Suprapubic skin (tissue), 4 donors: ENCODE measurements around the gene HK3. TPM values are rescaled to one million over a fixed set of nuclear protein-coding genes. Genes with fewer than 3 reads are reported as not detected.

Source experiments
- DNase-seq, 2 donors: peaks; one replicate each; pipeline ENCODE4 v3.0.0-alpha.2; 2019; ENCODE audit warnings: low spot score in 2 of 2
- H3K27ac ChIP-seq: fragments of 200-600 bp; sonication (generic); one replicate; pipeline ENCODE4 v1.5.1; 2019
- H3K27me3 ChIP-seq: fragments of 200-600 bp; sonication (generic); one replicate; pipeline ENCODE4 v1.5.1; 2019
- H3K36me3 ChIP-seq: fragments of 200-600 bp; sonication (generic); one replicate; pipeline ENCODE4 v1.5.1; 2019
- H3K4me1 ChIP-seq: fragments of 200-600 bp; sonication (generic); one replicate; pipeline ENCODE4 v1.5.1; 2019
- H3K4me3 ChIP-seq: fragments of 200-600 bp; sonication (generic); one replicate; pipeline ENCODE4 v1.5.1; 2019; ENCODE audit warnings: mild to moderate bottlenecking
- H3K9me3 ChIP-seq: fragments of 200-600 bp; sonication (generic); one replicate; pipeline ENCODE4 v1.5.1; 2019
- EP300 ChIP-seq: sonication (generic); formaldehyde crosslinking; IDR thresholded peaks from one replicate; pipeline ENCODE4 v1.6.1; 2017; ENCODE audit warnings: antibody characterized with exemption
- POLR2A ChIP-seq, 2 donors: fragments of 450-650 bp; IDR thresholded peaks; one replicate each; pipeline ENCODE4 v1.6.1; 2017; ENCODE audit warnings: antibody characterized with exemption in 2 of 2, mild to moderate bottlenecking in 2 of 2, moderate library complexity in 2 of 2
- POLR2AphosphoS5 ChIP-seq, 3 donors: sonication (generic); formaldehyde crosslinking; IDR thresholded peaks; one replicate each; pipeline ENCODE4 v1.6.1; 2017; ENCODE audit warnings: antibody characterized with exemption in 3 of 3
- WGBS: methylation state at CpG from one replicate; pipeline ENCODE4 v1.1.5; 2018; 5-methylcytosine and 5-hydroxymethylcytosine counted together
- total RNA-seq, 4 donors: library from RNA; depleted of rRNA; stranded (reverse); fragments of >200 nt; gene quantifications; one replicate each; pipeline ENCODE4 v1.1.0, GENCODE V29; 2016
- TF ChIP-seq, protein P1 (sequence below), 2 donors: fragments of 200-600 bp in 1 of 2; fragments of 450-650 bp in 1 of 2; sonication (generic) in 1 of 2; IDR thresholded peaks; one replicate each; pipeline ENCODE4 v1.5.1; 2016 to 2019; ENCODE audit warnings: antibody characterized with exemption in 2 of 2, mild to moderate bottlenecking in 1 of 2, moderate library complexity in 1 of 2

Gene HK3
- total RNA-seq, 4 donors from 2014 or later, result 0.16 to 1.0 (median 0.83) TPM

DNA sequence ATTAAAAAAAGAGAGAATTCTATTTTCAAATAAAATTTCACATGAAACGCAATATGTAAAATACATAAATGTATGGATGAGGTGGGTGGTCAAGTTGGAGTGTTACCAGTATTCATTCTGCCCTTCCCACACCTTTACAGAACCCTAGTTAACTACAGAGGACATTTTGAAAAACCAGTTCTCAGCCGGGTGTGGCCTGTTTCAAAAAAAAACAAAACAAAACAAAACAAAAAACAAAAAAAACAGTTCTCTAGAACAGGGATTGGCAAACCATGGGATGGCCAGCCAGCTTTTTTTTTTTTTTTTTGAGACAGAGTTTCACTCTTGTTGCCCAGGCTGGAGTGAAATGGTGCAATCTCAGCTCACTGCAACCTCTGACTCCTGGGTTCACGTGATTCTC lies 28.4 kb upstream of the HK3 start:
- Histone ChIP-seq H3K4me1 (no peaks in the 10 kb centered on the region), H3K27ac (no peak overlapping the region), H3K4me3 (no peak overlapping the region), H3K9me3 (no peaks in the 10 kb centered on the region), H3K36me3 (peaks cover 32% of the 10 kb centered on the region), H3K27me3 (no peaks in the 10 kb centered on the region)
- 85% methylated on average over 3 of the region's 3 CpGs for WGBS
- DNase-seq, result no peak
- TF ChIP-seq POLR2AphosphoS5 (IDR thresholded peaks at IDR 0.05) (no peak), POLR2A (IDR thresholded peaks at IDR 0.05) (no peak), EP300 (no peak)
- TF ChIP-seq, protein P1, sequence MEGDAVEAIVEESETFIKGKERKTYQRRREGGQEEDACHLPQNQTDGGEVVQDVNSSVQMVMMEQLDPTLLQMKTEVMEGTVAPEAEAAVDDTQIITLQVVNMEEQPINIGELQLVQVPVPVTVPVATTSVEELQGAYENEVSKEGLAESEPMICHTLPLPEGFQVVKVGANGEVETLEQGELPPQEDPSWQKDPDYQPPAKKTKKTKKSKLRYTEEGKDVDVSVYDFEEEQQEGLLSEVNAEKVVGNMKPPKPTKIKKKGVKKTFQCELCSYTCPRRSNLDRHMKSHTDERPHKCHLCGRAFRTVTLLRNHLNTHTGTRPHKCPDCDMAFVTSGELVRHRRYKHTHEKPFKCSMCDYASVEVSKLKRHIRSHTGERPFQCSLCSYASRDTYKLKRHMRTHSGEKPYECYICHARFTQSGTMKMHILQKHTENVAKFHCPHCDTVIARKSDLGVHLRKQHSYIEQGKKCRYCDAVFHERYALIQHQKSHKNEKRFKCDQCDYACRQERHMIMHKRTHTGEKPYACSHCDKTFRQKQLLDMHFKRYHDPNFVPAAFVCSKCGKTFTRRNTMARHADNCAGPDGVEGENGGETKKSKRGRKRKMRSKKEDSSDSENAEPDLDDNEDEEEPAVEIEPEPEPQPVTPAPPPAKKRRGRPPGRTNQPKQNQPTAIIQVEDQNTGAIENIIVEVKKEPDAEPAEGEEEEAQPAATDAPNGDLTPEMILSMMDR (IDR thresholded peaks at IDR 0.05), result no peak

DNA sequence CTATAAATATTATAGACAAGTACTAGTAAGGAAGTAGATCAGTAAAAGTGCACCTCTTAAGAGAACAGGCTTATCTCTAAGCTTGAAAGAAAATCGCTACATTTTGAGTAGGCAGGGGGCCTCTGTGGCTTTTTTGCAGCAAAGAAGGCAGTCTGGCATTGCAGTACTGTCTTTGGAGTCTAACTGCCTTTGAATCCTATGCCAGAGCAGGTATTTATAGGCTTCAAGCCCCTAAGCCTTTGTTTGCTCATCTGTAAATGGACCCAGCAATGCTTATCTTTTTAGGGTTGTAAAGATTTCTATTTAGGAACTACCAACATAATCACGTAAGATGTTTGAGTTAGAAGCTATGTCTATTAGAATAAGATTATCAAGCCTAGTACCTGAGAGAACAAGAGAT lies 23.7 kb upstream of the HK3 start:
- no peak overlapping the region for H3K4me3 ChIP-seq
- TF ChIP-seq POLR2AphosphoS5 (IDR thresholded peaks at IDR 0.05) (no peak), POLR2A (IDR thresholded peaks at IDR 0.05) (no peak), EP300 (no peak)
- TF ChIP-seq, protein P1 (IDR thresholded peaks at IDR 0.05), result no peak
- whole genome bisulfite sequencing, result 89% methylated on average over 2 of the region's 2 CpGs
- no peak overlapping the region for H3K27ac ChIP-seq
- H3K27me3 ChIP-seq, result no peaks in the 10 kb centered on the region
- no peaks in the 10 kb centered on the region for H3K4me1 ChIP-seq
- no peaks in the 10 kb centered on the region for H3K9me3 ChIP-seq
- peaks cover 17% of the 10 kb centered on the region for H3K36me3 ChIP-seq
- no peak for DNase-seq

DNA sequence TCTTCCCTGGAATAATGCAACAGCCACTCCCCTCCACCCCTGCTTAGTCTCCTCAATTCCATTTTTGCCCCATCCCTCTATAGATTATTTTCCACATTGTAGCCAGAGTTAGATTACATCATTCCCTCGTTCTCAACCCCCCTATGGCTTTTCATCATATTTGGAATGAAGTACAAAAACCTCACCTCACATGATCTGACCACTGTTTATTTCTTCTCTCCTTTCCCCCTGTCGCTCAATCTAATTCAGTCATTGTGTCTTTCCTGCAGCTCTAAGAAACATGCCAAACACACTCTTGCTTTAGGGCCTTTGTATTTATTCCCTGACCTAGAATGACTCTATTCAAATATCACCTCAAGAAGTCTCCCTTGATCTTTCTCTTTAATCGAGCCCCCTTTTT lies 22.6 kb upstream of the HK3 start:
- TF ChIP-seq, protein P1 (IDR thresholded peaks at IDR 0.05), result no peak
- TF ChIP-seq POLR2A (IDR thresholded peaks at IDR 0.05), result no peak
- no peak for TF ChIP-seq EP300
- no peak for TF ChIP-seq POLR2AphosphoS5 (IDR thresholded peaks at IDR 0.05)
- 76% methylated on average over 3 of the region's 3 CpGs for WGBS
- Histone ChIP-seq H3K27ac (no peak overlapping the region), H3K9me3 (no peaks in the 10 kb centered on the region), H3K36me3 (peaks cover 21% of the 10 kb centered on the region), H3K27me3 (no peaks in the 10 kb centered on the region), H3K4me3 (no peak overlapping the region), H3K4me1 (no peaks in the 10 kb centered on the region)
- DNase-seq, result no peak

DNA sequence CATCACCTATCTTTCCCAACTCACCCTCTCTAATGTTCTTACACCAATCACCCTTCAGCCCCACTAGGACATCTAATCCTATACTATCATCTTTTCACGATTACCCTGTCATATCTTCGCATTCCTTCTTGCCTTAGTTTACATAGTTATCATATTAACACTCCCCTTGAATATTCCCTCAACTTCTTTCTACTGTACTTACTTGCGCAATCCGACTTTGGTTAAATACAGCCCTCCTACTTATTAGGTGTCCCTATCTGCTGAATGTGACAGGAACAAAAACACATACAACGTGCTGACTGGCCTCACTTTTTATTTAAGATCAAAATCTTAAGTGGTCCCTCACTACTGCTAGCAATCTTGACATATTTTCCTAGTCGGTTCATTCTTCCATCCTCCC lies 19.5 kb upstream of the HK3 start:
- WGBS, result 96% methylated on average over 6 of the region's 6 CpGs
- H3K4me1 ChIP-seq, result no peaks in the 10 kb centered on the region
- no peak overlapping the region for H3K4me3 ChIP-seq
- TF ChIP-seq POLR2A (IDR thresholded peaks at IDR 0.05), result no peak
- TF ChIP-seq EP300, result no peak
- TF ChIP-seq POLR2AphosphoS5 (IDR thresholded peaks at IDR 0.05), result no peak
- no peaks in the 10 kb centered on the region for H3K27me3 ChIP-seq
- DNase-seq, result no peak
- H3K27ac ChIP-seq, result no peak overlapping the region
- no peaks in the 10 kb centered on the region for H3K9me3 ChIP-seq
- H3K36me3 ChIP-seq, result peaks cover 26% of the 10 kb centered on the region

DNA sequence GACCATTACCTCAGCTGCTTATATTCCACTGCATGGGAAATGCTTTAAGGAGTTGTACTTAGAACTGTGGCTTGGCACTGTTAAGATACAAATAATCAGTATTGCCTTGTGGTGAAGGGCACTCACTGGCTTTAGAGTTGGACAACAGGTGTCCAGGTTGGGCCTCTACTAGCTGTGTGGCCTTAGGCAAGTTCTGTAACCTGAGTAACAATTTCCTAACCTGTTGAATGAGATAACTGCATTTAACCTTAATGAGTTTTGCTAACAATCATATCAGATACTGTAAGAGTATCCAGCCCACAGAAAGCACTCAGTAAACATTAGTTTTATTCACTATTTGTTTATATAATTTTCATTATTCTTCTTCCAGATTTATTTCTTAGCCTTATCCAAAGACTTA lies 17.2 kb upstream of the HK3 start:
- Histone ChIP-seq H3K27ac (no peak overlapping the region), H3K4me1 (no peaks in the 10 kb centered on the region), H3K9me3 (no peaks in the 10 kb centered on the region), H3K27me3 (no peaks in the 10 kb centered on the region), H3K4me3 (no peak overlapping the region), H3K36me3 (peaks cover 26% of the 10 kb centered on the region)
- DNase-seq, result no peak
- no peak for TF ChIP-seq EP300
- no peak for TF ChIP-seq POLR2A (IDR thresholded peaks at IDR 0.05)
- TF ChIP-seq, protein P1 (IDR thresholded peaks at IDR 0.05), result no peak
- TF ChIP-seq POLR2AphosphoS5 (IDR thresholded peaks at IDR 0.05), result no peak

DNA sequence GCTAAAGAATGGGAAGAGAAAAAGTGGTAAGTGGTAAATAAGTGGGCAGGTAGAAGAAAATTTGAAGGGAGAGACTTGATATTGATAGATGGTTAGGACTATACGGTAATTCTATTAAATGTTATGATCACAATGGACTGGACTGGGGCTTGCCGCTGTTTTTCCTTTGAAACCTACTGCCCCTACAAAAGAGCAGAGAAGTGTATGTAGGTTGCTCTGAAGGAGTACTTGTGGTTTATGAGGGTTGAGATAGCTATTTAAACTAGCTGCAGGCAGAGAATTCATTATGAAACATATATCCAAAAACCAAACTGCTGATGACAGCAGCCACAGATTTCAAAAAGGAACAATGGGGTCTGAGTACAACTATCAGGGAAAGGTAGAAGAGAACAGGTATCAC lies 16.8 kb upstream of the HK3 start:
- no peak for TF ChIP-seq EP300
- no peak for TF ChIP-seq POLR2A (IDR thresholded peaks at IDR 0.05)
- TF ChIP-seq, protein P1 (IDR thresholded peaks at IDR 0.05), result no peak
- no peak for TF ChIP-seq POLR2AphosphoS5 (IDR thresholded peaks at IDR 0.05)
- no peak for DNase-seq
- WGBS, result 68% methylated on average over 2 of the region's 2 CpGs
- Histone ChIP-seq H3K9me3 (no peaks in the 10 kb centered on the region), H3K36me3 (peaks cover 26% of the 10 kb centered on the region), H3K4me3 (no peak overlapping the region), H3K27me3 (no peaks in the 10 kb centered on the region), H3K27ac (no peak overlapping the region), H3K4me1 (no peaks in the 10 kb centered on the region)
